Mesenchymal stem cell (in vitro differentiated cells and primary cell): ENCODE data around the gene ARFGAP3.
"Not testable (repeated sequence)": the region's sequence is repeated elsewhere in the genome, so short reads cannot be mapped to it uniquely, and the experiment has no call there.

Experiments
- DNase-seq: peaks from one replicate; pipeline ENCODE4 v3.0.0-alpha.2; 2013
- H2AFZ ChIP-seq: one replicate; pipeline ENCODE4 v1.6.1; 2013; ENCODE audit warnings: low read depth, mild to moderate bottlenecking, control low read depth, inconsistent platforms, low read length, moderate library complexity
- H2AK5ac ChIP-seq: 2 replicates; pipeline ENCODE4 v1.6.1; 2013; ENCODE audit warnings: low read length, moderate library complexity, mild to moderate bottlenecking, inconsistent platforms; ENCODE audit not compliant: severe bottlenecking
- H2BK120ac ChIP-seq: one replicate; pipeline ENCODE4 v1.6.1; 2013; ENCODE audit warnings: low read depth, mild to moderate bottlenecking, inconsistent platforms, low read length, moderate library complexity
- H2BK12ac ChIP-seq, 2 experiments: one replicate each; pipeline ENCODE4 v1.6.1; 2013; ENCODE audit warnings: inconsistent platforms in 2 of 2, low read length in 2 of 2, mild to moderate bottlenecking in 2 of 2, moderate library complexity in 2 of 2, control low read depth in 1 of 2
- H2BK15ac ChIP-seq: one replicate; pipeline ENCODE4 v1.6.1; 2013; ENCODE audit warnings: mild to moderate bottlenecking, low read depth, inconsistent platforms; ENCODE audit not compliant: poor library complexity, severe bottlenecking
- H2BK5ac ChIP-seq: 2 replicates; pipeline ENCODE4 v1.6.1; 2013; ENCODE audit warnings: low read depth, mild to moderate bottlenecking, low read length, control low read depth, inconsistent platforms; ENCODE audit not compliant: poor library complexity, severe bottlenecking
- H3K14ac ChIP-seq, 2 experiments: one replicate each; pipeline ENCODE4 v1.6.1; 2013; ENCODE audit warnings: inconsistent platforms in 2 of 2, low read length in 2 of 2, control low read depth in 1 of 2, mild to moderate bottlenecking in 1 of 2, moderate library complexity in 1 of 2
- H3K18ac ChIP-seq, 2 experiments: one replicate each; pipeline ENCODE4 v1.6.1; 2013; ENCODE audit warnings: inconsistent platforms in 2 of 2, low read length in 2 of 2, control low read depth in 1 of 2, low read depth in 1 of 2, mild to moderate bottlenecking in 1 of 2
- H3K23ac ChIP-seq, 2 experiments: one replicate each; pipeline ENCODE4 v1.6.1; 2013; ENCODE audit warnings: inconsistent platforms in 2 of 2, low read length in 2 of 2, mild to moderate bottlenecking in 2 of 2, moderate library complexity in 2 of 2, control low read depth in 1 of 2
- H3K27ac ChIP-seq: 2 replicates; pipeline ENCODE4 v1.5.1; 2013; ENCODE audit warnings: mild to moderate bottlenecking, moderate library complexity, low read length, control low read depth, inconsistent platforms; ENCODE audit not compliant: poor library complexity, severe bottlenecking
- H3K27me3 ChIP-seq, 2 experiments: 2 replicates each; pipeline versions ENCODE4 v1.6.1 to v1.7.0; 2013; ENCODE audit warnings: low read length in 2 of 2, mild to moderate bottlenecking in 2 of 2, moderate library complexity in 2 of 2, control low read depth in 1 of 2, inconsistent platforms in 1 of 2; ENCODE audit not compliant: control insufficient read depth in 1 of 2, insufficient read depth in 1 of 2
- H3K36me3 ChIP-seq, 2 experiments: 2 replicates each; pipeline versions ENCODE4 v1.6.1 to v1.7.0; 2013; ENCODE audit warnings: low read length in 2 of 2, control low read depth in 1 of 2, inconsistent platforms in 1 of 2, low read depth in 1 of 2, mild to moderate bottlenecking in 1 of 2; ENCODE audit not compliant: insufficient read depth in 2 of 2, control insufficient read depth in 1 of 2
- H3K4ac ChIP-seq, 2 experiments: one replicate each; pipeline ENCODE4 v1.6.1; 2013; ENCODE audit warnings: inconsistent platforms in 2 of 2, low read length in 2 of 2, mild to moderate bottlenecking in 2 of 2, moderate library complexity in 2 of 2, control low read depth in 1 of 2, low read depth in 1 of 2
- H3K4me1 ChIP-seq: 2 replicates; pipeline ENCODE4 v1.6.1; 2013; ENCODE audit warnings: low read depth, low read length, control low read depth; ENCODE audit not compliant: control insufficient read depth, insufficient read depth
- H3K4me2 ChIP-seq: 2 replicates; pipeline ENCODE4 v1.6.1; 2013; ENCODE audit warnings: low read length, mild to moderate bottlenecking, inconsistent platforms; ENCODE audit not compliant: poor library complexity, severe bottlenecking
- H3K4me3 ChIP-seq, 2 experiments: 2 replicates each; pipeline versions ENCODE4 v1.5.1 to v1.7.0; 2013; ENCODE audit warnings: low read length in 2 of 2, mild to moderate bottlenecking in 2 of 2, control low read depth in 1 of 2, low read depth in 1 of 2; ENCODE audit not compliant: insufficient read depth in 1 of 2
- H3K79me1 ChIP-seq: replicated peaks from 2 replicates; pipeline ENCODE4 v1.6.1; 2013; ENCODE audit warnings: mild to moderate bottlenecking, control low read depth, low read length, inconsistent platforms; ENCODE audit not compliant: poor library complexity, severe bottlenecking
- H3K9ac ChIP-seq: 2 replicates; pipeline ENCODE4 v1.7.0; 2013; ENCODE audit warnings: mild to moderate bottlenecking, low read length, moderate library complexity
- H3K9me3 ChIP-seq: 2 replicates; pipeline ENCODE4 v1.7.0; 2013; ENCODE audit warnings: mild to moderate bottlenecking, low read length; ENCODE audit not compliant: control insufficient read depth
- H4K8ac ChIP-seq: one replicate; pipeline ENCODE4 v1.6.1; 2013; ENCODE audit warnings: inconsistent platforms, mild to moderate bottlenecking, low read length, moderate library complexity
- H4K91ac ChIP-seq: one replicate; pipeline ENCODE4 v1.6.1; 2013; ENCODE audit warnings: mild to moderate bottlenecking, low read length, inconsistent platforms
- WGBS: methylation state at CpG from one replicate; pipeline ENCODE4 v1.1.7; 2013; ENCODE audit warnings: mixed read lengths; 5-methylcytosine and 5-hydroxymethylcytosine counted together

The ARFGAP3 gene

DNA sequence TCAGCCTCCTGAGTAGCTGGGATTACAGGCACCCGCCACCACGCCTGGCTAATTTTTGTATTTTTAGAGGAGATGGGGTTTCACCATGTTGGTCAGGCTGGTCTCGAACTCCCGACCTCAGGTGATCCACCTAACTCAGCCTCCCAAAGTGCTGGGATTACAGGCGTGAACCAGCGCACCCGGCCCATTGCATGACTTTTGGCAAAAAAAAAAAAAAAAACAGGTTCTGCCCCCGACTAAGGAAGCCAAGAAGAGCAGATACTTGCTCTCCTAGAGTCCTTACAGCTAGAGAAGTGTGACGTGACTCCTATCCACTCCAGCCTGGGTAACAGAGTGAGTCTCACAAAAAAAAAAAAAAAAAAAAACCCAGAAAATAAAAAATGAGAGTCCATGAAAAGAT is 74.8 kb downstream of the ARFGAP3 start:
- not testable (repeated sequence) for H3K9me3 ChIP-seq, H3K14ac ChIP-seq, H3K4me3 ChIP-seq, H3K4ac ChIP-seq, H2BK12ac ChIP-seq, H3K23ac ChIP-seq, DNase-seq, H3K27me3 ChIP-seq, H3K18ac ChIP-seq, H2AK5ac ChIP-seq, H3K4me2 ChIP-seq, H3K9ac ChIP-seq, H3K79me1 ChIP-seq, H3K4me1 ChIP-seq, H2AFZ ChIP-seq, H3K36me3 ChIP-seq, H3K27ac ChIP-seq, H4K8ac ChIP-seq, H4K91ac ChIP-seq, H2BK15ac ChIP-seq, H2BK120ac ChIP-seq, H2BK5ac ChIP-seq
- 91% methylated on average over 8 of the region's 9 CpGs for WGBS

DNA sequence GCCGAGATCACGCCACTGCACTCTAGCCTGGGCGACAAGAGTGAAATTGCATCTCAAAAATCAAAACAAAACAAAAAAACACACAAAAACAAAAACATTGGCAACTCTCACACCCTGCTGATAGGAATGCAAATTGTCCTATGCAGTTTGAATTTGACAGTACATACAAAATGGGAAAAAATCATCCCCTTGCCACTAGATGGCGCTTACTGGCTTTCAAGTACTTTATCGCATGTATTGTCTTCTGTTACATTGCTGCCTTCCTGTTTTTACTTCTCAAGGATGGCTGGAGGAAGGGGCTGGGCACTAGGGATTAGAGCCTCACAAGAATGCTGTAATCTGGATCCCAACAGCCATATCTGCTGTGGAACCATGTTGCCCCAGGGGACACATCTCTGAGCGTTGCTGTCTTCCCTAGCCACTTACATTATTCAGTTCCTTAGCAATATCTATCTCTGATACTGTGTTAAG is 77.0 kb downstream of the ARFGAP3 start:
- H3K27me3 ChIP-seq: no peaks in the 10 kb centered on the region
- WGBS: no CpG with 5 or more reads among the region's 6 CpGs
- H2AFZ ChIP-seq: peak overlapping the region; percentile 89
- no peak overlapping the region for H3K4me2 ChIP-seq
- no peaks in the 10 kb centered on the region for H3K9me3 ChIP-seq
- H4K91ac ChIP-seq: no peak overlapping the region
- no peak overlapping the region for H3K4me3 ChIP-seq
- peak overlapping the region; percentile 85 for H4K8ac ChIP-seq
- H3K4me1 ChIP-seq: peaks cover 1% of the 10 kb centered on the region
- no peaks in the 10 kb centered on the region for H3K36me3 ChIP-seq
- DNase-seq: peak; percentile 94
- no peak overlapping the region for H2BK5ac ChIP-seq
- H2BK15ac ChIP-seq: no peak overlapping the region
- no peak overlapping the region for H3K27ac ChIP-seq
- H3K4ac ChIP-seq: no peak overlapping the region
- H3K23ac ChIP-seq: no peak overlapping the region
- H3K18ac ChIP-seq: peak overlapping the region in 1 of 2 experiments; percentile 70
- no peak overlapping the region for H2BK120ac ChIP-seq
- no peaks in the 10 kb centered on the region for H3K79me1 ChIP-seq
- H3K9ac ChIP-seq: peak overlapping the region; percentile 40
- H3K14ac ChIP-seq: no peak overlapping the region
- no peak overlapping the region for H2AK5ac ChIP-seq
- peak overlapping the region in 1 of 2 experiments; percentile 94 for H2BK12ac ChIP-seq

DNA sequence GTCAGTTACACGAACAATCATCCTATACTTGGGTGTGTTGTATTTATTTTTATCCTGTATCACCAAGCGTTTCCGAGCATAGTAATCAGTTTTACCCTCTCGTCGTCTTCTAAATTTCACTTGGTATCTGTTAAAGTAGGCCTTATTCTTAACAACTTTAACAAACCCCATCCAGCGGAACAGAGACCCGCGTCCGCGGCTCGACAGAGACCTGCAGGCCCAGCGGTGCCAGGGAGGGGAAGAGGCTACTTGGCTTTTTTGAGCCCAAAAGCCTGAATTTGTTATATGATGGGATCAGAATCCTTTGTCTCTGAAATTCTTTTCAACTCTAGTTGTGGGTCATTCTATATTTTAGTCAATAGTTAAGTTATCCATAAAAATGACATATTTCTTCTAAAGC is 79.9 kb downstream of the ARFGAP3 start:
- Histone ChIP-seq H3K18ac (no peak overlapping the region), H3K27me3 (no peaks in the 10 kb centered on the region), H3K27ac (no peak overlapping the region), H4K91ac (no peak overlapping the region), H2BK12ac (no peak overlapping the region), H3K9ac (no peak overlapping the region), H2AK5ac (no peak overlapping the region), H3K14ac (no peak overlapping the region), H3K9me3 (no peaks in the 10 kb centered on the region), H3K4me1 (peaks cover 10% of the 10 kb centered on the region), H3K4ac (no peak overlapping the region), H3K36me3 (no peaks in the 10 kb centered on the region), H3K79me1 (no peaks in the 10 kb centered on the region), H3K4me3 (no peak overlapping the region), H4K8ac (no peak overlapping the region), H2BK5ac (no peak overlapping the region), H2AFZ (no peak overlapping the region), H3K4me2 (no peak overlapping the region), H2BK15ac (no peak overlapping the region), H3K23ac (no peak overlapping the region), H2BK120ac (no peak overlapping the region)
- WGBS: 89% methylated on average over 4 of the region's 12 CpGs
- no peak for DNase-seq

DNA sequence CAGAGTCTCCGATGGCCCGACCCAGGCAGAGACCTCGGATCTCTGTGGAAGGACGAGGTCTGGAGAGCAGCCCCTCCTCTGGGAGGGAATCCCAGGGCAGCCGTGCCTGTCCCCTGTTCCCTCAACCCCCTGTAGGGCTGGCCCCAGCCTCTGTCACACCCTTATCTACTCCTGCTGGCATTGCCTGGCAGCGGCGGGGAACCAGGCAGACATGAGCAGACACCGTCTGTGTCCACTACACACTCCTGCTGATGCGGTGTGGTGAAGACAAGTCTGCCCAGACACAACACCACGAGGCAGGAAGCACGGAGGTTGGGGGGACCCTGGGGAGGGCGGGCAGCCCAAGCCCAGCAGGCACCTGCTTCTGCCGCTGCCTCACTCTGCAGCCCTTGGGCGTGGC is 83.9 kb downstream of the ARFGAP3 start:
- H3K79me1 ChIP-seq: no peaks in the 10 kb centered on the region
- peak overlapping the region; percentile 19 for H2BK15ac ChIP-seq
- H3K14ac ChIP-seq: no peak overlapping the region
- H2BK120ac ChIP-seq: no peak overlapping the region
- no peak for DNase-seq
- no peaks in the 10 kb centered on the region for H3K36me3 ChIP-seq
- peak overlapping the region in 1 of 2 experiments; percentile 67 for H2BK12ac ChIP-seq
- H3K23ac ChIP-seq: peak overlapping the region in 1 of 2 experiments; percentile 56
- H3K9ac ChIP-seq: no peak overlapping the region
- H2BK5ac ChIP-seq: no peak overlapping the region
- no peaks in the 10 kb centered on the region for H3K27me3 ChIP-seq
- peak overlapping the region in 1 of 2 experiments; percentile 60 for H3K4ac ChIP-seq
- H3K27ac ChIP-seq: no peak overlapping the region
- no peak overlapping the region for H2AFZ ChIP-seq
- H3K18ac ChIP-seq: peak overlapping the region; percentile 28 to 55
- H3K9me3 ChIP-seq: no peaks in the 10 kb centered on the region
- no peak overlapping the region for H3K4me3 ChIP-seq
- peaks cover 28% of the 10 kb centered on the region for H3K4me1 ChIP-seq
- 42% methylated on average over 14 of the region's 14 CpGs for WGBS
- H2AK5ac ChIP-seq: peak overlapping the region; percentile 41
- no peak overlapping the region for H4K8ac ChIP-seq
- H3K4me2 ChIP-seq: no peak overlapping the region
- peak overlapping the region; percentile 52 for H4K91ac ChIP-seq
